HG02884 (cell line): Measurements from ENCODE around the gene SNX2.
"Not testable (repeated sequence)": the region's sequence is repeated elsewhere in the genome, so short reads cannot be mapped to it uniquely, and the experiment has no call there.

Experiments
- ATAC-seq: cut with Tn5 transposase; IDR thresholded peaks from one replicate; pipeline ENCODE4 v1.9.1; 2021; ENCODE audit warnings: mild to moderate bottlenecking, moderate library complexity; ENCODE audit not compliant: unreplicated experiment

SNX2 gene

DNA sequence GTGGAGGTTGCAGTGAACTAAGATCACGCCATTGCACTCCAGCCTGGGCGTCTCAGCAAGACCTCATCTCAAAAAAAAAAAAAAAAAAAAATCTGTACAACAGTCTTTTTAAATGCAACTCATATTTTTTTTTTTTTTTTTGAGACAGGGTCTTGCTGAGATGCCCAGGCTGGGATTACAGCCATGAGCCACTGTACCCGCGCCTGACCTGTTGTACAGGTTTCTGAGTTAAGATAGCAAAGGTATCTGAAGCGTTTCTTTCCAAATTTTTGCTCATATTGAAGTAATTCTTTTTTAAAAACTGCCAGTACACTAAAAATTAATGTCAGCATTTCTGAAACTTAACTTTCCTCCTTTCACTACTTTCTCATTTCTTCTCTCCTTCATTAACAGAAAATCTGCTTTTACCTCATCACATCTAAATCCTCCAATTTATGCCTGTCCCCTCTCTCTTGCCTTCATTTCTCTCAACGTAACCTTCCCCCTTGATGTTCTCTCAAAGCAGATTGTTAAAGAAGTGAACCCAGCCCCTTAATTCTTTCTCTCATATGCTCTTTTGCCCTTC lies 67.2 kb downstream of the SNX2 start:
- no peak for ATAC-seq

DNA sequence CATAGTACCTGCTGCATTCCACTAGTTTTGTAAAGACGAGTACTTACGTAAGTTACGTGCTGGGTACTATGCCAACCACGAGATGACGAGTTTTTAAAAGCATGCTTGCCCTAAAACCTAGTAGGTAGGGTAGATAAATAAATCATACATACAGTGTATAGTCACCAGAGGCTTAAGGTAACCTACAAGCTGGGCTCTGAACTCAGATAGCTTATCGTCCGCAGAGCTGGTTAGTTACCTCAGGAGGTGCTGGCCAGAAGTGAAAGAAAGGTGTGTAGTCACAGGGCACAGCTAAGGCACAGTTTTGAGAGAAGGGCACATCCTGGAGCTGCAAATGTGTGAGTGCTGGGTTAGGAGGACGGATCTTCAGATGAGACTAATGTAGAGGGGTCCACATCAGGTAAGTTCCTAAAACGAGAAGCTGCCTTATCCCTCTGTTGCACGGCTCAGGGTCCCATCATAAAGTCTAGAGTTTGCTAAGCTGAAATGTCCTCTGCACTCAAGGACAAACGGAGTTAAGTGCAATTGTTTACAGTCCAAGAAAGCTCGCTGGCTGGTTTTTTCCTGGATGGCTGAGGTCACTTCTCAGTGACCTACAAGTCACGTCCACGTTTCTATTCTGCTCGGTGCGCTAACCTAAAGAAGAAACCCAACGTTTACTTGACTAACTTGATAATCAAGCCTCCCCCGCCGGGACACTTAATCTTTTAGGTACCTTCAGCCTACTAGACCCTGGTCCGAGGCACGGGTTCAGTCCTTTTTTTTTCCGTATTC lies 69.4 kb downstream of the SNX2 start:
- peak; percentile 0 for ATAC-seq

DNA sequence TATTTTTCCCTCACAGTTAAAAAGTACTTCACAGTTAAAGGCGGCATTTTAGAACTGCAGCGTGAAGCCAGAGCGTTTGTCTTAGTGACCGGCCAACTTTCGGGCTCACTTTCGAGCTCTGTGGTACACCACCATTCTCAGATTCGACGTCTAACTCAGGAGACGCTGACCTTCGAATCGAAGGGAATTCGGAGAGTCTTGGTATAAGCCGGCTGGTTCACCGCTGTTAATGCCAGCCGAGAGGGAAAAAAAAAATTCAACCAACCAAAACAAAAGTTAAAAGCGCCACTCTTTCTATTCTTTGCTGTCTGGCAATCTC lies 70.0 kb downstream of the SNX2 start:
- ATAC-seq: peak; percentile 36

DNA sequence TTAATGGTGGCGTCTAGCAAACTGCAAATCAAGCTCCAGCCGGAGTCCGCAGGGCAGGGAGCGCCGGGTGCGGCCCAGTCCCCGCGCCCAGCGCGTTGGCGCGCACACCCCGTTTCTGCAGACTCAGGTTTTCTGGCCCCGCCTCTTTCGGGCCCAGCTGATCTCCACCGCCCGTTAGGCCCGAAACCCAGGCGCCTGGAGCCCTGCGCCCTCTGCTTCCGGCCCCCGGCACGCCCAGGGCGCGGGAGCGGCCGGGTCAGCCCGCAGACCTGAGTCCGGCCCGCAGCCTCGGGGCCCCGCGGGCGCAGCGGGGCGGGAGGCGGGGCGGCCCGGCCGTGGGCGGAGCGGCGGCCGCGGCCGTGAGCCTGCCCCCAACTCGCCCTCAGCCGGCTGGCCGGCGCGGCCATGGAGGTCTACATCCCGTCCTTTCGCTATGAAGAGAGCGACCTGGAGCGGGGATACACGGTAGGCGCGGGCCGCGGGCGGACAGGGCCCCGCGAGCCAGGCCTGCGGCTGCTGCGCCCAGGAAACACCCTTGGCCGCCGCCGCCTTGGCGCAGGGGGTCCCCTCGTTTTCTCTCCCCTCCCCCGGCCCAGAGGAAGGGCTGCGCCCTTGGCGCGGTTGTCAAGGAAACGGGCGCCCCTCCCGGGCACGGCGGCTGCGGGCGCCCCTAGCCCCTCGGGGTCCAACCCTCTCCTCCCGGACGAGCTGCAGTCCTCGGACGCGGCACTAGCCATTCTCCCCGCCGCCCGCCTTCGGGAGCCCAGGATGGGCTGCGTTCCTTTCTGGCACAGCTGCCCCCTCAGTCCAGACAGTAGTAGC lies 70.6 kb downstream of the SNX2 start, which contains the start of gene SNX24:
TSS of gene SNX24 (plus strand) at position 385 of the 822 bp plus-strand sequence. CDS start at position 406, 21 bp downstream.
- peak; percentile 75 for ATAC-seq

DNA sequence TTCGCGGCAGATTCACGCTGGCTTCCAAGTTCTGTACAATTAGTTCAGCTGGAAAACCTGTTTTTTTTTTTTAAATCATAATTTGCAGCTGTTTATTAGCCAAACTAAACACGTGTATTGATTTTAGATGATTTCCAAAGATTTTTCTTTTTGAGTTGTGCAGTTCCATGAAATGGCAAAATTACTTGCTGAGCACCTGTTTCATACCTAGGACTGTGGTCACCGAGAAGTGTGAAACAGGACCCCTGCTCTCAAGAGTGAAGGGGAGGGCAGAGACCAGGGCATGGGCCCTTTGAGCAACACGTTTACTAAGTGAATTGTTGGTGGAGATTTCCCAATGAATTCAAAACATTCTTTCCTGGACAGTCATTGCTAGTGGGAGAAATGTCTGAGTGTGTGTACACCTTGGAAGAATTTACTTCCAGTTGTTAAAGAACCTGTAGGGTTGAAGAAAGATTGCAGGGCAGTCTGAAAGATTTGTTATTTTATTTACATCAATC lies 71.2 kb downstream of the SNX2 start:
- no peak for ATAC-seq

DNA sequence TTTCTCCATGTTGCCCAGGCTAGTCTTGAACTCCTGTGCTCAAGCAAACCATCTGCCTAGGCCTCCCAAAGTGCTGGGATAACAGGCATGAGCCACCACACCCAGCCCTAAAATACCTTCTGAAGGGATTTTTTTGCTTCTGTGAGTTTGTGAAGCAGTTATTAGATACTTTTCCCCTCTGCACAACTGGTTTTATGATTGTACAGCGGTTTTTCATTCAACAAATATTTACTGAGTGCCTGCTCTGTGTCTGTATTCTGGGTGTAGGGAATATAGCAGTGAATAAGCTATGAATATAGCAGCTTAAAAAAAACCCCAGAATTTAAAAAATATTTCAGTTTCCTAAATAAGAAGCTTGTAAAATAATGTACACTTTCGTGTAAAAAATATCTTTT lies 72.8 kb downstream of the SNX2 start:
- ATAC-seq: no peak

DNA sequence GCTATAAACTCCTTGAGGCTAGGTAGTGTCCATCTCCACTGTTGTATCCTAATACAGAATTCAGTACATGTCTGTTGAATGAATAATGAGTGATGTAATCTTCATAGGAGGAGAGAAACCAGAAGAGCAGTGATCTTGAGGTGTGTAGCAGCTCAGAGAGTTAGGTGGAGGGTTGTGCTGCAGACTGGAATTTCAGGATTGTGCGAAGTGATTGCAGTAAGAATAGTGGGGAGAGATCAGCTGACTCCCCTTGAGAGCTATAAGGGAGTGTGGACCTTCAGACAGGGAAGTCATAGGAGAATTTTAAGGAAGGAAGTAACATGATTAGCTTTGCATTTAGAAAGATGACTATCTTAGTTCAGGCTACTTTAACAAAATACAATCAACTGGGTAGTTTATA lies 74.9 kb downstream of the SNX2 start:
- no peak for ATAC-seq

DNA sequence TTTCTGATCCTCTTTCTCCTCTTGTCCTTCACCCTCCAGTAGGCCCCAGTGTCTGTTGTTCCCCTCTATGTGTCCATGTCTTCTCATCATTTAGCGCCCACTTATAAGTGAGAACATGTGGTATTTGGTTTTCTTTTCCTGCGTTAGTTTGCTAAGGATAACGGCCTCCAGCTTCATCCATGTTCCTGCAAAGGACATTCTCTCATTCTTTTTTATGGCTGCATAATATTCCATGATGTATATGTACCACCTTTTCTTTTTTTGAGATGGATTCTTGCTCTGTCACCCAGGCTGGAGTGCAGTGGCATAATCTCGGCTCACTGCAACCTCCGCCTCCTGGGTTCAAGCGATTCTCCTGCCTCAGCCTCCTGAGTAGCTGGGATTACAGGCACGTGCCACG lies 82.7 kb downstream of the SNX2 start:
- ATAC-seq: not testable (repeated sequence)

DNA sequence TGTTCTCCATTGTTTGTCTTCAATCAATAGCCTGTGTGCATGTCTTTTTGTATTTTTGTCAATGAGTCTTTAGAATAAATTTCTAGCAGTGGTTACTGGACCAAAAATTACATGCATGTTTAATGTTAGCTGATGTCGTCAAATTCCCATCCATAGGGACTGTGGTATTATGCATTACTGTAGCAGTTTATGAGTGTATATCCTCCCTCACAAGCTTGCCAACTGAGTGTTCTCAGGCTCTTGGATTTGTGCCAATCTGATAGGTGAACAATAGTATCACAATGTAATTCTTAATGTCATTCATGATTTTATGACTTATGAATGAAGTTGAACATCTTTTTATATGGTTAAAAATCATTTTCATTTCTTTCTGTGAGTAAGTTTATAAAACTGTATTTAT lies 83.6 kb downstream of the SNX2 start:
- no peak for ATAC-seq

DNA sequence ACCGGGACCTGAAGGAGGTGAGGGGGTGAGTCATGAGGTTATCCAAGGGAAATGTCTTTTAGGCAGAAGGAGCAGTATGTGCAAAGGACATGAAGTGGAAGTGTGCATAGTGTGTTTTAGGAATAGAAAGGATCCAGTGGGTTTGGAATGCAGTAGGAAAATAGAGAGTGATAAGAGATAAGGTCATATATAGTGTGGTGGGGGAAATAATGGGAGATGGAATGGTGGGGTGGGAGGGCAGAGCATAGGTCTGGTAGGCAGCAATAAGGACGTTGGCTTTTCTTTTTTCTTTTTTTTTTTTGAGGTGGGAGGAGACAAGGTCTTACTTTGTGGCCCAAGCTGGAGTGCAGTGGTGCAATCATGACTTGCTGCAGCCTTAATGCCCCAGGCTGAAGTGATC lies 88.4 kb downstream of the SNX2 start:
- ATAC-seq: no peak

DNA sequence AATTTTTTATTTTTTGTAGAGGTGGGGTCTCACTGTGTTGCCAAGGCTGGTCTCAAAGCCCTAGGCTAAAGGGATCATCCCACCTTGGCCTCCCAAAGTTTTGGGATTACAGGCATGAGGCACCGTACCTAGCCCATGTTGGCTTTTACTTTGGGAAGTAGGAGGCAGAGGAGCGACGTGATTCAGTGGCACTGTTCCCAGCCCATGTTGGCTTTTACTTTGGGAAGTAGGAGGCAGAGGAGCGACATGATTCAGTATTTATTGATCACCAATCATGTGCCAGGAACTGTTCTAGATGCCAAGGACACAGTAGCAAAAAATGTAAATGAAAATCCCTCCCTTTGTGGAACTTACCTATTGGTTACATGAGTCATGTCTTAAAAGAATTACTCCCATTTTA lies 88.8 kb downstream of the SNX2 start:
- no peak for ATAC-seq

DNA sequence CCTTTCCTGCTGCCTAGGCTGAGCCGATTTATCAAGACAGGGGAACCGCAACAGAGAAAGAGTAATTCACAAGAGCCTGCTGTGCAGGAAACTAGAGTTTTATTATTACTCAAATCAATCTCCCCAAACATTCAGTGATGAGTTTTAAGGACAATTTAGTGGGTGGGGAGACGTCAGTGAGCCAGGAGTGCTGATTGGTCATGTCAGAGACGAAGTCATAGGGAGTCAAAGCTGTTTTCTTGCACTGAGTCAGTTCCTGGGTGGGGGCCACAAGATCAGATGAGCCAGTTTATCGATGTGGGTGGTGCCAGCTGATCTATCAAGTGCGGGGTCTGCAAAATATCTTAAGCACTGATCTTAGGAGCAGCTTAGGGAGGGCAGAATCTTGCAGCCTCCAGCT lies 89.5 kb downstream of the SNX2 start:
- ATAC-seq: no peak

DNA sequence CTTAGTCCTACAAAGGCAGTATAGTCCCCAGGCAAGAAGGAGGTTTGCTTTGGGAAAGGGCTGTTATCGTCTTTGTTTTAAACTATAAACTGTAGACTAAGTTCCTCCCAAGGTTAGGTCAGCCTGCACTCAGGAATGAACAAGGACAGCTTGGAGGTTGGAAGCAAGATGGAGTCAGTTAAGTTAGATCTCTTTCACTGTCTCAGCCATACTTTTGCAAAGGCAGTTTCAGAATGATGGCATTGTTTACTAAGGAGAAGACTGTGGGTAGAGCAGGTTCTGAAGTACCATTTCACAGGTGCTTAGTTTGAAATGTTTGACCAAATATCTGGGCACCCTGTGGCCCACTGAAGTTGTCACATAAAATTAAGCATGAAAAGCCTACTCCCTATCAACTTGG lies 90.0 kb downstream of the SNX2 start:
- ATAC-seq: no peak

DNA sequence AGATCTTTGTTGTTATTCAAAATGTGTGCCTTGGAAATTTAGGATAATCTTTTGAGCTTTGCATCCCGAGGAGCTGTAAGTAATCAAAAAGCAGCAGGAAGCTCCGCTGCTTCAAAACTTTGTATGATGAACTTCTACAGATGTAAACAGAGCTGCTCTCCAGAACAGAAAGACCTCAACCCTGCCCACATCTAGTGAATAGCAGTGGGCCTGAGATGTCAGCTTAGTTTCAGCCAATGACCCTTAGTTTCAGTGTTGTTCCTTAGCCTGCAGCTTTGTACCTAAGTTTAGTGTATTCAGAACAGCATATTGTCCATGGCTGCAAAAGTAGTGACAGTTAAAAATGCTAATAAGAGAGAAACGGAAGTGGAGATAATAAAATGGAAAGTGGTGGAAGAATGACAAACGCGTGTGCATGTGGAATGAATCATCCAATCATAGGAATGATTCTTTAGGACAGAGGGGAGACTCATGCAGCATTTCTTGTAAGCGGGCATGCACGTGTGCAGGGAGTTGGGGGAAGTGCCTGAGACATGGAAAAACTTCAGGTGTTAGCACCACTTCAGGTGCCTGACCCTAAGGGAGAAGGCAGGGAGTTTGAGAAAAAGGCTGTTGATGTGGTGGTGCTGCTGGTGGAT lies 95.5 kb downstream of the SNX2 start:
- no peak for ATAC-seq

DNA sequence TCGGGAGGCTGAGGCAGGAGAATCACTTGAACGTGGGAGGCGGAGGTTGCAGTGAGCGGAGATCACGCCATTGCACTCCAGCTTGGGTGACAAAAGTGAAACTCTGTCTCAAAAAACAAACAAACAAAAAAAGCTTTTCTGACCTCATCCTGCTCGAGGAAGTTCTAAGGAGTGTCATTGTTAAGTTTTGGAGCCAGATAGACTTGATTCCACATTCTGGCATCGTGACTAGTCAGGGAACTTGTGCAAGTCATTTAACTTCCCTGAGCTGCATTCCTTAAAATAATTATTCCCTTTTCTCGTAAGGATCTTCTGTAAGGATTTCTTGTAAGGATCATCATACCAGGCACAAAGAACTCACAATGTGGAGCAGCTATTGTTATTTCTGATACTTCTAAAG lies 96.8 kb downstream of the SNX2 start:
- no peak for ATAC-seq

DNA sequence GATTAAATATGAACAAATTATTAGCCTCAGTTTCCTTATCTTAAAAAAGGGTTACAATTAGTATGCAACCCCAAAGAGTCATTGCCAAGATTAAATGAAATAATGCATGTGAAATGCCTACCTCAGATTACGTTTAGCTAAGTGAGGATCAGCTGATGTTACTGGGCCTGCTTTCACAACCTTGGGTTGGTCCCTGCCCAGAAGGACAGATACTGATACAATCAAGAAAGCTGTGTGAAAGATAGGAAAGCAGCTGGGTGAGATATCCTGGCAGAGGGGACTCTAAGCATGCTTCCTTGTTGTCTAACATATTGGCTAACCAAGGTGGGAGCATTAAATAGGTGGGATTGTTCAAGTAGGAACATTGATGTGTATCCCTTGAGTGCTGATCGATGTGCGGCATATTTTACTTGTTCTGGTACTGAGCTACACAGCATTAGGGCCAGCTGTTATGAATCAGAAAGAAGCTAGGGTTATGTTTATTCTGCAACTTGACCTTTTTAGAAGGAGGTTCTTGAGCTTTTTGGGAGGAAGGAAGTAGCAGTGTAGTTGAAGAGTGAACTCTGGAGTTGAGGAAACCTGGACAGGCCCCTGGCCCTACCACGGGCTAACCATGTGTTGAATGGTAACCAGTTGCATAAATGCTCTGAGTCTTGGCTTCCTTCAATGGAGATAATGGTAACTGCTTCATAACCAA lies 99.4 kb downstream of the SNX2 start:
- no peak for ATAC-seq

DNA sequence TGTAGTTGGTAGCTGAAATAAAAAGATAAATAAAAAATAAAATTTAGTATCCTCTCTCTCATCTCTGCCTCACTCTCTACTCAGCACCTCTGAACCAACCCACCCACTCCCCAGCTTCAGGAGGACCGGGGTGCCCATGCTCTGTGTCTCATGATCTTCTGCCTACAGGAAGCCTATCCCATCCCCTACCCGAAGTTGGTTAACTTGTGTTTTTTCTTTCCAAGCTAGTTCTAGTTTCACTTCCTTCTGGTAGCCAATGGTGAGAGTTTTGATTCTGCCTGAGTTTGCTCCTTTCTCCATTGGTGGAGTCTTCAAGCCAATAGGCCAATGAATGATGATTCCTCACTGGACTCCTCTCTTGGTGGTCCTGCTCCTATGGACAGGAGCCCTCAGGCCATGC lies 102.6 kb downstream of the SNX2 start:
- ATAC-seq: peak; percentile 65

DNA sequence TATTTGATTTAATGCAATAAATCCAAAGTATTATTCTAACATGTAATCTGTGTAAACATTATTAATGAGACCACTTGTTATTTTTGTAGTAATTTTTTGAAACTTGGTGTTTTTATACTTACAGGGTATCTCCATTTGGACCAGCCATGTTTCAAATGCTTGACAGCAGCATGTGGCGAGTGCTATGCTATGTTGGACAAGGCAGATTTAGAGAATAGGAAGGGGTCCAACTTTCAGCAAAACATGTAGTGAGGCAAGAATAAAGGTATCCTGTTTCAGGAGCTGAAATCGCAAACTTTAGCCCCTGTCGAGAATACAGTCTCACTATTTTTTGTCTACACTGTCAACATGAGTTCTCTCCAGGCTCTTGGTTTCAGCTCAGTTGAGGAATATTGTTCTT lies 104.2 kb downstream of the SNX2 start:
- no peak for ATAC-seq
